Pericardium fibroblast (primary cell): ENCODE measurements around the gene CLPX. TPM values are rescaled to one million over a fixed set of nuclear protein-coding genes. Genes with fewer than 3 reads are reported as not detected.

ENCODE experiments used
- total RNA-seq: library from RNA; depleted of rRNA; stranded (reverse); fragments of >200 nt; gene quantifications from 2 replicates; pipeline ENCODE4 v1.2.3, GENCODE V29; 2015

CLPX gene
- 20.2 and 31.9 TPM in 2 replicates for total RNA-seq

GRCh38 chr15:65184868-65185717 lies at the start of gene CLPX:
TSS of gene CLPX (minus strand) at chr15:65185342. CDS start at chr15:65185153, 189 bp downstream.

GRCh38 chr15:65210770-65211481 lies 25.8 kb upstream of the CLPX start, which contains the start of gene CILP:
TSS of gene CILP (minus strand) at chr15:65211473. CDS start at chr15:65209755, 1,718 bp downstream.

GRCh38 chr15:65133548-65134200 lies 51.5 kb downstream of the CLPX start, which contains the start of gene PDCD7:
TSS of gene PDCD7 (minus strand) at chr15:65133808. CDS start at chr15:65133781, 27 bp downstream.

GRCh38 chr15:65115086-65115485 lies 70.1 kb downstream of the CLPX start, which contains the start of gene UBAP1L:
TSS of gene UBAP1L (minus strand) at chr15:65115200. CDS start at chr15:65106215, 8,985 bp downstream.

Other genes starting within 250 kb of the CLPX start
- gene SPG21, start 195.4 kb downstream of the CLPX start, total RNA-seq: 86.4 and 95.7 TPM in 2 replicates
- gene MTFMT, start 155.7 kb downstream of the CLPX start, total RNA-seq: 17.2 and 26.0 TPM in 2 replicates
- not detected in 2 replicates for gene SLC51B, start 140.0 kb downstream of the CLPX start, total RNA-seq
- gene RASL12, start 117.4 kb downstream of the CLPX start, total RNA-seq: 2.2 and 4.7 TPM in 2 replicates
- not detected in 2 replicates for gene KBTBD13, start 108.6 kb downstream of the CLPX start, total RNA-seq
- 0.34 and 0.35 TPM in 2 replicates for gene UBAP1L, start 70.1 kb downstream of the CLPX start, total RNA-seq
- 20.2 and 20.8 TPM in 2 replicates for gene PDCD7, start 51.5 kb downstream of the CLPX start, total RNA-seq
- gene CILP, start 26.1 kb upstream of the CLPX start, total RNA-seq: 0.93 and 2.8 TPM in 2 replicates
- 5.2 and 7.8 TPM in 2 replicates for gene PARP16, start 101.5 kb upstream of the CLPX start, total RNA-seq
- gene RNU5A-1, start 110.7 kb upstream of the CLPX start, total RNA-seq: not detected in 2 replicates
- gene RNU5B-1, start 119.3 kb upstream of the CLPX start, total RNA-seq: not detected in 2 replicates
- 0.26 TPM in 1 of 2 replicates, not detected in the other for gene IGDCC3, start 192.7 kb upstream of the CLPX start, total RNA-seq
- gene IGDCC4, start 237.6 kb upstream of the CLPX start, total RNA-seq: 3.4 and 8.3 TPM in 2 replicates